Activated CD8-positive, alpha-beta memory T cell treated with anti-CD3 and anti-CD28 coated beads, Interleukin-2, amount 50 U/mL, for 1 hour (primary cell): ENCODE data around the gene RASGRP2.
"Not testable (repeated sequence)": the region's sequence is repeated elsewhere in the genome, so short reads cannot be mapped to it uniquely, and the experiment has no call there.

Source experiments
- DNase-seq: peaks from one replicate; pipeline ENCODE4 v3.0.0-alpha.2; 2020; ENCODE audit errors: extremely low read depth

Gene RASGRP2

GRCh38 chr11:64720640-64721358 lies 23.1 kb downstream of the RASGRP2 start:
- no peak for DNase-seq

GRCh38 chr11:64720167-64720566 lies 23.8 kb downstream of the RASGRP2 start:
- no peak for DNase-seq

GRCh38 chr11:64719406-64719805 lies 24.5 kb downstream of the RASGRP2 start:
- no peak for DNase-seq

- no peak for DNase-seq
Measured at GRCh38 chr11:64718780-64719124, 25.2 kb downstream of the RASGRP2 start.

GRCh38 chr11:64718084-64718779 lies 25.7 kb downstream of the RASGRP2 start:
- no peak for DNase-seq

- no peak for DNase-seq
Measured at GRCh38 chr11:64717268-64717578, 26.7 kb downstream of the RASGRP2 start.

GRCh38 chr11:64716473-64717267 lies 27.3 kb downstream of the RASGRP2 start:
- no peak for DNase-seq

GRCh38 chr11:64715756-64716472 lies 28.0 kb downstream of the RASGRP2 start:
- no peak for DNase-seq

- no peak for DNase-seq
Measured at GRCh38 chr11:64715110-64715509, 28.8 kb downstream of the RASGRP2 start.

GRCh38 chr11:64714666-64715065 lies 29.3 kb downstream of the RASGRP2 start:
- DNase-seq = no peak

- no peak for DNase-seq
Measured at GRCh38 chr11:64713781-64714363, 30.1 kb downstream of the RASGRP2 start.

- no peak for DNase-seq
Measured at GRCh38 chr11:64713016-64713707, 30.8 kb downstream of the RASGRP2 start.

GRCh38 chr11:64712430-64713015 lies 31.4 kb downstream of the RASGRP2 start:
- no peak for DNase-seq

GRCh38 chr11:64711956-64712362 lies 32.0 kb downstream of the RASGRP2 start:
- no peak for DNase-seq

- DNase-seq = no peak
Measured at GRCh38 chr11:64711138-64711955, 32.6 kb downstream of the RASGRP2 start.

GRCh38 chr11:64710418-64711137 lies 33.4 kb downstream of the RASGRP2 start:
- DNase-seq = no peak

GRCh38 chr11:64705501-64705900 lies 38.4 kb downstream of the RASGRP2 start:
- no peak for DNase-seq

GRCh38 chr11:64703048-64703447 lies 40.9 kb downstream of the RASGRP2 start:
- DNase-seq = no peak

- not testable (repeated sequence) for DNase-seq
Measured at GRCh38 chr11:64701956-64702355, 42.0 kb downstream of the RASGRP2 start.
